OCI-LY1 (cell line): ENCODE results near the gene SF3B2.
A peak's percentile ranks its signal among the peaks of the same experiment; 100 is the strongest.

ENCODE experiments used
- H2AFZ ChIP-seq: fragments of 200-600 bp; sonication (generic), shearing (Covaris generic); 2 replicates; pipeline ENCODE4 v1.6.0; 2014; ENCODE audit warnings: antibody characterized with exemption, mild to moderate bottlenecking, low read length
- H3F3A ChIP-seq: fragments of 200-600 bp; sonication (generic), shearing (Covaris generic); 2 replicates; pipeline ENCODE4 v1.6.0; 2014; ENCODE audit warnings: mild to moderate bottlenecking, antibody characterized with exemption, low read length, moderate library complexity; ENCODE audit not compliant: insufficient read depth
- H3K27ac ChIP-seq: fragments of 200-600 bp; sonication (generic); 2 replicates; pipeline ENCODE4 v1.5.1; 2014; ENCODE audit warnings: low read length, mixed run types, mild to moderate bottlenecking, low read depth; ENCODE audit not compliant: poor library complexity, severe bottlenecking
- H3K27me3 ChIP-seq: fragments of 200-600 bp; sonication (generic); 2 replicates; pipeline ENCODE4 v1.6.0; 2014; ENCODE audit warnings: antibody characterized with exemption, mild to moderate bottlenecking, low read length, moderate library complexity; ENCODE audit not compliant: insufficient read depth
- H3K36me3 ChIP-seq: fragments of 200-600 bp; sonication (generic); 2 replicates; pipeline ENCODE4 v1.6.1; 2014; ENCODE audit warnings: mild to moderate bottlenecking, antibody characterized with exemption, low read length, moderate library complexity, mixed read lengths; ENCODE audit not compliant: insufficient read depth
- H3K4me1 ChIP-seq: fragments of 200-600 bp; sonication (generic); 2 replicates; pipeline ENCODE4 v1.5.1; 2014; ENCODE audit warnings: mild to moderate bottlenecking, low read length, moderate library complexity; ENCODE audit not compliant: insufficient read depth, severe bottlenecking
- H3K4me2 ChIP-seq: fragments of 200-600 bp; sonication (generic), shearing (Covaris generic); 2 replicates; pipeline ENCODE4 v1.6.1; 2014; ENCODE audit warnings: low read length
- H3K4me3 ChIP-seq: fragments of 200-600 bp; sonication (generic); 2 replicates; pipeline ENCODE4 v1.5.1; 2014; ENCODE audit warnings: low read length, low read depth, mild to moderate bottlenecking, mixed read lengths; ENCODE audit not compliant: poor library complexity, severe bottlenecking
- H3K79me2 ChIP-seq: fragments of 200-600 bp; shearing (Covaris generic); 2 replicates; pipeline ENCODE4 v1.6.1; 2016; ENCODE audit warnings: mixed run types, low read length, mixed read lengths; ENCODE audit not compliant: insufficient read depth
- H3K9ac ChIP-seq: fragments of 200-600 bp; sonication (generic), shearing (Covaris generic); 2 replicates; pipeline ENCODE4 v1.6.1; 2014; ENCODE audit warnings: mild to moderate bottlenecking, low read length, mixed read lengths
- H3K9me2 ChIP-seq: fragments of 200-600 bp; sonication (generic), shearing (Covaris generic); 2 replicates; pipeline ENCODE4 v1.6.1; 2014; ENCODE audit warnings: low read depth, mild to moderate bottlenecking, low read length, mixed read lengths
- H3K9me3 ChIP-seq: fragments of 200-600 bp; shearing (Covaris generic); 2 replicates; pipeline ENCODE4 v1.6.1; 2014; ENCODE audit warnings: low read length, mixed read lengths
- H4K20me1 ChIP-seq: fragments of 200-600 bp; sonication (generic), shearing (Covaris generic); 2 replicates; pipeline ENCODE4 v1.6.0; 2016; ENCODE audit warnings: mild to moderate bottlenecking, low read length; ENCODE audit not compliant: insufficient read depth
- EZH2 ChIP-seq: fragments of 200-600 bp; sonication (generic), shearing (Covaris generic); IDR thresholded peaks from 2 replicates; pipeline ENCODE4 v1.8.0; 2017; ENCODE audit warnings: borderline replicate concordance, mixed run types, mild to moderate bottlenecking, antibody characterized with exemption, low read length, moderate library complexity, mixed read lengths
- TF ChIP-seq, protein P1 (sequence below): fragments of 200-600 bp; sonication (generic), shearing (Covaris generic); IDR thresholded peaks from 2 replicates; pipeline ENCODE4 v1.5.1; 2017; ENCODE audit warnings: mild to moderate bottlenecking, antibody characterized with exemption, low read length, moderate library complexity, mixed read lengths

SF3B2 gene

DNA sequence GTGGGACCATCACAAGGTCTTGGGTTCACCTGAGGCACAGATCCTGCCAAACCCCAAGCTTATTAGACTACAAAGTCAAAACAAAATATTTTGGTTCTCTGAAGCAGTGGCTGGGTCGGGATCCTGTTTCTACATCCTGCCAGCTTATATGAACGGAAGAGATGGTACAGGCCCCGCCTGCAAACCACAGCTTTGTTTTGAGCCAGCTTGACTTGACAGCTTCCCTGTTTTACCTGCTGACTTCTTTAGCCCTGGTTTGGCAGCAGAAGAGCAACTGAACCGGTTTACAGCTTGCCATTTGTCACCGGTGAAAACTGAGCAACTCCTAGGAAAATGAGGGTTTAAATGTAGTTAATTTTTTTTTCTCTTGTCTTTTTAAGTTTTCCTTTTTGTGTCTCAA, 29.3 kb downstream of the SF3B2 start:
- H3K79me2 ChIP-seq: peaks cover 55% of the 10 kb centered on the region
- no peaks in the 10 kb centered on the region for H3K9me2 ChIP-seq
- no peaks in the 10 kb centered on the region for H4K20me1 ChIP-seq
- H3K4me3 ChIP-seq: peak overlapping the region; percentile 41
- H3K36me3 ChIP-seq: peaks cover 9% of the 10 kb centered on the region; the same call in 1 of the 2 replicates
- H3K4me2 ChIP-seq: peak overlapping the region; percentile 61
- peaks cover 96% of the 10 kb centered on the region for H3K4me1 ChIP-seq
- H2AFZ ChIP-seq: no peak overlapping the region
- no peaks in the 10 kb centered on the region for H3K9me3 ChIP-seq
- 0 out of 2 replicates have a peak, but pooled peaks cover 8% of the 10 kb centered on the region for H3F3A ChIP-seq
- H3K9ac ChIP-seq: peak overlapping the region; percentile 62; the same call in 1 of the 2 replicates
- H3K27ac ChIP-seq: peak overlapping the region; percentile 96
- TF ChIP-seq, protein P1, sequence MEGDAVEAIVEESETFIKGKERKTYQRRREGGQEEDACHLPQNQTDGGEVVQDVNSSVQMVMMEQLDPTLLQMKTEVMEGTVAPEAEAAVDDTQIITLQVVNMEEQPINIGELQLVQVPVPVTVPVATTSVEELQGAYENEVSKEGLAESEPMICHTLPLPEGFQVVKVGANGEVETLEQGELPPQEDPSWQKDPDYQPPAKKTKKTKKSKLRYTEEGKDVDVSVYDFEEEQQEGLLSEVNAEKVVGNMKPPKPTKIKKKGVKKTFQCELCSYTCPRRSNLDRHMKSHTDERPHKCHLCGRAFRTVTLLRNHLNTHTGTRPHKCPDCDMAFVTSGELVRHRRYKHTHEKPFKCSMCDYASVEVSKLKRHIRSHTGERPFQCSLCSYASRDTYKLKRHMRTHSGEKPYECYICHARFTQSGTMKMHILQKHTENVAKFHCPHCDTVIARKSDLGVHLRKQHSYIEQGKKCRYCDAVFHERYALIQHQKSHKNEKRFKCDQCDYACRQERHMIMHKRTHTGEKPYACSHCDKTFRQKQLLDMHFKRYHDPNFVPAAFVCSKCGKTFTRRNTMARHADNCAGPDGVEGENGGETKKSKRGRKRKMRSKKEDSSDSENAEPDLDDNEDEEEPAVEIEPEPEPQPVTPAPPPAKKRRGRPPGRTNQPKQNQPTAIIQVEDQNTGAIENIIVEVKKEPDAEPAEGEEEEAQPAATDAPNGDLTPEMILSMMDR: no peak
- TF ChIP-seq EZH2: no peak
- no peaks in the 10 kb centered on the region for H3K27me3 ChIP-seq

DNA sequence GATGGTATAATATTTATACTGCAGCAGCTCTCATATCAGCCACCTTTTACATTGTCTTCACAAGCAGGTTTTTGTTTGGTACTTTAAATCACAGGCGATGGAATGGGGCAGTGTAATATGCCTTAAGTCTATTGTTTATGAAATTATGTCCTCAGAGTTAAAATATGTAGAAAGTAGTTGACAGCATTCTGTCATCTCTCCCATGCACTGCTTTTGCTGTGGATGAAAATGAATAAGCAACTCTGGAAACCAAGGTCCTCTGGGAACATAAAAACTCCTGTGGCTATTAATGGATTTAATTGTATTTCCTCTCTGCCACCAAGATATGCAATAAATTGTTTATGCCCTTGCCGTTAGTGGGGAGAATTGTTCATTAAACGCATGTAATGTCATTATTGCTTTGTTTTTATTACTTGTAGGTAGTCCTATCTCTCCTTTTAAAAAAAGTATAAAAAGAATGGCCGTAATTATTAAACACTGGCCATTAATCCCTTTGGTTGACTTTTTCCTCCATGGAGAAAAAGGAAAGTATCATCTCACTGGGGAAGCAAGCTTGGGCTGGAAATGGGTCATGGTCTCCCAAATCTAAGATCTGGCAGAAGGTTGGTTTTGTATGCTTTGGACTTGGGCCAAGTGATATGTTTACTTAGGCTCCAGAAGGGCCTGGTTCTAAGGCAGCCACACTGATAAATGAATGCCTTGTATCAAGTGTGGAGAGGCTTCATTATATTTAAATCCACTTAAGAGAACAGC, 31.0 kb downstream of the SF3B2 start:
- H3K36me3 ChIP-seq: no peaks in the 10 kb centered on the region; the same call in 1 of the 2 replicates
- H3F3A ChIP-seq: 0 out of 2 replicates have a peak, but pooled peaks cover 8% of the 10 kb centered on the region
- peak overlapping the region; percentile 61 for H3K4me2 ChIP-seq
- H2AFZ ChIP-seq: no peak overlapping the region
- no peak for TF ChIP-seq EZH2
- TF ChIP-seq, protein P1: no peak
- peak overlapping the region; percentile 24 for H3K4me3 ChIP-seq
- peak overlapping the region; percentile 57; the same call in 1 of the 2 replicates for H3K9ac ChIP-seq
- no peaks in the 10 kb centered on the region for H3K27me3 ChIP-seq
- H3K4me1 ChIP-seq: peaks cover 100% of the 10 kb centered on the region
- peaks cover 55% of the 10 kb centered on the region for H3K79me2 ChIP-seq
- no peaks in the 10 kb centered on the region for H3K9me2 ChIP-seq
- no peaks in the 10 kb centered on the region for H4K20me1 ChIP-seq
- peak overlapping the region; percentile 96 for H3K27ac ChIP-seq
- H3K9me3 ChIP-seq: no peaks in the 10 kb centered on the region

DNA sequence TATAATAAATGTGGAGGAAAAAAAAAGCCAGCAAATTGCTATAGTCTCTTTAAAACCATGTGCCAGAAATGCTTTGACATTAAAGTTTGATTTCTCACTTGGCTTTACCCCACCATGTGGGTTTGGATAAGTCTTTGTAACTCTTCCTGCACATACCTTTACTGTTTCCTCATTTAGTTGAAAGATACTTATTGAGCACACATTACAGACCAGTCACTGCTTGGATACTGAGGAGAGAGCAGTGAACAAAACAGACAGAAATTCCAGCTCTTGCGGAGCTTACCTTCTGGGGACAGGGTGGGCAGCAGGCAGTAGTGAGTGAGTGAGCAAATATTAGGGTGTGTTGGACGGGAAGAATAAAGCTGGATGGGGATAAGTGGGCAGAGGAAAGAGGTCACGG, 31.6 kb downstream of the SF3B2 start:
- Histone ChIP-seq H3K36me3 (no peaks in the 10 kb centered on the region; the same call in 1 of the 2 replicates), H3K9me3 (no peaks in the 10 kb centered on the region), H3K27ac (peak overlapping the region; percentile 96), H3K9ac (peak overlapping the region; percentile 57; the same call in 1 of the 2 replicates), H3K4me2 (peak overlapping the region; percentile 61), H2AFZ (no peak overlapping the region), H3K4me3 (peak overlapping the region; percentile 24), H3F3A (0 out of 2 replicates have a peak, but pooled peaks cover 8% of the 10 kb centered on the region), H4K20me1 (no peaks in the 10 kb centered on the region), H3K9me2 (no peaks in the 10 kb centered on the region), H3K79me2 (peaks cover 55% of the 10 kb centered on the region), H3K4me1 (peaks cover 100% of the 10 kb centered on the region), H3K27me3 (no peaks in the 10 kb centered on the region)
- TF ChIP-seq, protein P1: no peak
- TF ChIP-seq EZH2: no peak
